Neural cell (in vitro differentiated cells): ENCODE measurements around the gene GRIK2. TPM values are rescaled to one million over a fixed set of nuclear protein-coding genes. Genes with fewer than 3 reads are reported as not detected.

Source experiments
- H2AFZ ChIP-seq: fragments of 200-600, 300-800 bp; sonication (generic), shearing (Covaris generic); 2 replicates; pipeline ENCODE4 v1.6.0; 2014; ENCODE audit warnings: low read depth, mild to moderate bottlenecking, antibody characterized with exemption, low read length, moderate library complexity
- H3F3A ChIP-seq: fragments of 200-600 bp; shearing (Covaris generic); 2 replicates; pipeline ENCODE4 v1.6.1; 2016; ENCODE audit warnings: mild to moderate bottlenecking, moderate library complexity, mixed read lengths, antibody characterized with exemption, low read length; ENCODE audit not compliant: insufficient read depth, poor library complexity, severe bottlenecking
- H3K27ac ChIP-seq: fragments of 200-600, 300-800 bp; sonication (generic), shearing (Covaris generic); 2 replicates; pipeline ENCODE4 v1.5.1; 2014; ENCODE audit warnings: mild to moderate bottlenecking, low read length, moderate library complexity
- H3K27me3 ChIP-seq: fragments of 300-800, 200-600 bp; sonication (generic), shearing (Covaris generic); 2 replicates; pipeline ENCODE4 v1.6.0; 2014; ENCODE audit warnings: mild to moderate bottlenecking, low read depth, low read length, moderate library complexity; ENCODE audit not compliant: insufficient read depth
- H3K36me3 ChIP-seq: fragments of 300-800, 200-600 bp; sonication (generic), shearing (Covaris generic); 2 replicates; pipeline ENCODE4 v1.5.1; 2014; ENCODE audit warnings: mild to moderate bottlenecking, antibody characterized with exemption, low read length, moderate library complexity; ENCODE audit not compliant: insufficient read depth
- H3K4me2 ChIP-seq: fragments of 300-800, 200-600 bp; sonication (generic), shearing (Covaris generic); 2 replicates; pipeline ENCODE4 v1.6.0; 2014; ENCODE audit warnings: mild to moderate bottlenecking, low read length
- H3K4me3 ChIP-seq: fragments of 300-800, 200-600 bp; sonication (generic), shearing (Covaris generic); 2 replicates; pipeline ENCODE4 v1.5.1; 2014; ENCODE audit warnings: mild to moderate bottlenecking, low read length, moderate library complexity
- H3K79me2 ChIP-seq: fragments of 200-600 bp; shearing (Covaris generic); replicated peaks from 2 replicates; pipeline ENCODE4 v1.6.0; 2014; ENCODE audit warnings: mild to moderate bottlenecking, low read length, moderate library complexity; ENCODE audit not compliant: insufficient read depth
- H3K9ac ChIP-seq: fragments of 300-800, 200-600 bp; sonication (generic), shearing (Covaris generic); 2 replicates; pipeline ENCODE4 v1.6.1; 2016; ENCODE audit warnings: mild to moderate bottlenecking, low read length, mixed read lengths
- H3K9me2 ChIP-seq: fragments of 200-600 bp; shearing (Covaris generic); 2 replicates; pipeline ENCODE4 v1.6.1; 2016; ENCODE audit warnings: mild to moderate bottlenecking, low read length, mixed read lengths; ENCODE audit not compliant: insufficient read depth
- H3K9me3 ChIP-seq: fragments of 200-600, 300-800 bp; sonication (generic), shearing (Covaris generic); 2 replicates; pipeline ENCODE4 v1.6.1; 2016; ENCODE audit warnings: mild to moderate bottlenecking, mixed run types, low read length, moderate library complexity, mixed read lengths
- H4K20me1 ChIP-seq: fragments of 200-600 bp; shearing (Covaris generic); 2 replicates; pipeline ENCODE4 v1.6.1; 2016; ENCODE audit warnings: mild to moderate bottlenecking, mixed run types; ENCODE audit not compliant: insufficient read depth
- EZH2 ChIP-seq: fragments of 200-600, 300-800 bp; shearing (Covaris generic), sonication (generic); IDR thresholded peaks from 2 replicates; pipeline ENCODE4 v1.6.1; 2014; ENCODE audit warnings: antibody characterized with exemption, low read length, borderline replicate concordance, mild to moderate bottlenecking; ENCODE audit not compliant: insufficient read depth, poor library complexity, severe bottlenecking
- MXI1 ChIP-seq: fragments of 450-650 bp; conservative IDR thresholded peaks from 2 replicates; pipeline ENCODE4 v1.6.1; 2014; ENCODE audit warnings: antibody characterized with exemption, mild to moderate bottlenecking; ENCODE audit not compliant: poor library complexity, severe bottlenecking
- POLR2AphosphoS5 ChIP-seq: IDR thresholded peaks from 2 replicates; pipeline ENCODE4 v1.6.1; 2012
- RAD21 ChIP-seq: fragments of 450-650 bp; conservative IDR thresholded peaks from 2 replicates; pipeline ENCODE4 v1.6.1; 2014; ENCODE audit warnings: antibody characterized with exemption, mild to moderate bottlenecking, moderate library complexity
- TAF1 ChIP-seq: IDR thresholded peaks from 2 replicates; pipeline ENCODE4 v1.6.1; 2012; ENCODE audit warnings: low read depth
- polyA plus RNA-seq: library from polyadenylated mRNA; depleted of rRNA; stranded (reverse); fragments of >200 nt; gene quantifications from 2 replicates; pipeline ENCODE4 v1.2.3, GENCODE V29; 2014
- TF ChIP-seq, protein P1 (sequence below): fragments of 450-650 bp; IDR thresholded peaks from 2 replicates; pipeline ENCODE4 v1.5.1; 2014; ENCODE audit warnings: antibody characterized with exemption, mild to moderate bottlenecking, moderate library complexity; ENCODE audit not compliant: poor library complexity, severe bottlenecking

Gene GRIK2
- polyA plus RNA-seq, 1 donor from 2014 or later: 106 TPM

DNA sequence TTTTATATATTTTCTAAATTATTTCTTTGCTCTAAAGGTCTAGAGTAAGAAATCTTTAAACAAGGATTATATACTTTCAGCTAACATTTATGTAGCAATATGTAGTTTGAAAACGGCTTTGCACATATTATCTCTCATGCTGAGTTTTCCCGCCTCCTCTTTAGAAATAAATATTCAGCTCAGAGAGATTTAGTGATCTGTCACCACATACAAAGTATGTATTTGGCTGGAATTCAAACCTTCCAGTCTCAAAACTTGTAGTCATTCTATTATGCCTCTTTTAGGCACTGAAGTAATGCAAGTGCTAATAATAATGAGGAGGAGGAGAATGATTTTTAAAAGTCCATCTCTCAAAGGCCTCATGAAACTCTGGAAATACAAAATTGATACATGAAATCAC, 525.0 kb downstream of the GRIK2 start (continued):
- TF ChIP-seq, protein P1, sequence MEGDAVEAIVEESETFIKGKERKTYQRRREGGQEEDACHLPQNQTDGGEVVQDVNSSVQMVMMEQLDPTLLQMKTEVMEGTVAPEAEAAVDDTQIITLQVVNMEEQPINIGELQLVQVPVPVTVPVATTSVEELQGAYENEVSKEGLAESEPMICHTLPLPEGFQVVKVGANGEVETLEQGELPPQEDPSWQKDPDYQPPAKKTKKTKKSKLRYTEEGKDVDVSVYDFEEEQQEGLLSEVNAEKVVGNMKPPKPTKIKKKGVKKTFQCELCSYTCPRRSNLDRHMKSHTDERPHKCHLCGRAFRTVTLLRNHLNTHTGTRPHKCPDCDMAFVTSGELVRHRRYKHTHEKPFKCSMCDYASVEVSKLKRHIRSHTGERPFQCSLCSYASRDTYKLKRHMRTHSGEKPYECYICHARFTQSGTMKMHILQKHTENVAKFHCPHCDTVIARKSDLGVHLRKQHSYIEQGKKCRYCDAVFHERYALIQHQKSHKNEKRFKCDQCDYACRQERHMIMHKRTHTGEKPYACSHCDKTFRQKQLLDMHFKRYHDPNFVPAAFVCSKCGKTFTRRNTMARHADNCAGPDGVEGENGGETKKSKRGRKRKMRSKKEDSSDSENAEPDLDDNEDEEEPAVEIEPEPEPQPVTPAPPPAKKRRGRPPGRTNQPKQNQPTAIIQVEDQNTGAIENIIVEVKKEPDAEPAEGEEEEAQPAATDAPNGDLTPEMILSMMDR: no peak

DNA sequence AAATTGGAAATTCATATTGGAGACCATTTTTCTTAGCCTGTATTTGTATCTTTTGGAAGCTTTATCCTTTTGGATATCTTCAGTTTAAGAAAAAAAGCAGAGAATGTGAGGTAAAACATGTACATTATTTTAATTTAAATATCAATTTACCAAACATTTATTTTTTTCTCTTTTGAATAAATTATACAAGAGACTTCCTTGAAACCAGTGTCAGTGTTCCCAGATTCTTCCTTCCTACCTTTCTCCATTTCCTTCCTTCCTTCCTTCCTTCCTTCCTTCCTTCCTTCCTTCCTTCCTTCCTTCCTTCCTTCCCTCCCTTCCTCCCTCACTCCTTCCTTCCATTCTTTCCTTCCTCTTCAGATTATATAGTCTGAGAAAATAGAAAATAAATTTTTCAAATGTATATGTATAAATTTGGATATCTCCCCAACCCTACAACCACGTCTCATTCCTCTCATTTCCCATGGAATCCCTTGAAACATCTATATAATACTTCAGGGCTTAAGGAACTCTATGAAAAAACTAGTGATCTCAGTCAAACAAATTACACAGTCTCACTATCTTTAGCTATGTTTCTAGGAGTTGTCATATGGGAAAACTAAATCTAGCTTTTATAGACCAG, 528.4 kb downstream of the GRIK2 start:
- no peaks in the 10 kb centered on the region for H4K20me1 ChIP-seq
- no peaks in the 10 kb centered on the region for H3K27me3 ChIP-seq
- H2AFZ ChIP-seq: no peak overlapping the region
- TF ChIP-seq MXI1 (no peak), POLR2AphosphoS5 (no peak)
- TF ChIP-seq, protein P1: no peak
- no peak overlapping the region for H3K4me2 ChIP-seq
- no peaks in the 10 kb centered on the region for H3K9me2 ChIP-seq
- no peaks in the 10 kb centered on the region for H3K9me3 ChIP-seq
- no peaks in the 10 kb centered on the region for H3K36me3 ChIP-seq
- no peaks in the 10 kb centered on the region for H3K79me2 ChIP-seq
- no peak overlapping the region for H3K4me3 ChIP-seq
- H3K9ac ChIP-seq: no peak overlapping the region
- no peaks in the 10 kb centered on the region for H3F3A ChIP-seq
- H3K27ac ChIP-seq: no peak overlapping the region

DNA sequence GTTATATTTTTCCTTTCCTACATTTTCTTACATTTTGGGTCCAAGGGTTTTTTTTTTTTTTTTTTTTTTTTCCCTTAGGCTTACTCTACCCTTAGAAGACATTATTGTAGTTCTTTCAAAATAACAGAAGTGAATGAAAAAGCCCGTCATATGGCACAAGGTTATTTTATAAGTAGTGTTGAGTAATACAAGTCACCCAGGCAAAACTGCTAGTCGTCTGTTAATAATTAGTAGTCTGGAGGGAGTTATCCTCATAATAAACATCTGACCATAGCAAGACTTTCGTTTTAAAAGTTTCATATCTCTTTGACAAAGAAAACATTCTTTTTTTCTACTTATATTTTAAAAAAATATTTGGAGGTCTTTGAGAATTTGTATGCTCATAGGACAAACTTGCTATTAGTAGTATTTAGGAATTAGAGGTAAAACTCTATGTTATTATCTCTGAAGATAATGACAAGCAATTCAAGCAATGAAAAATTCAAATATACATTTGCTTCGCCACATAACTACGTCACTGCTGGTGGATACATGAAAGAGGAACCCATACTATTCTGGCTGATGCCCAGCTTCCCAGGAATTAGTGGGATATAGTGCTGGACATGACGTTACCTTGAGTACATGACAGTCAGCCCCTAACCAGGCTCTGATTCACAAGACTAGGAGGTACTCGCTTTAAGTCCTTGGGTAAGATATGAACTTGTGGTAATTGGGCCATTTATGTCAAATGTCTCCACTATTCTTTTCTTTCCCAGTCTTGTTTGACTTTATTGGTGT, 532.8 kb downstream of the GRIK2 start:
- Histone ChIP-seq H3K27ac (no peak overlapping the region), H2AFZ (no peak overlapping the region), H3K36me3 (no peaks in the 10 kb centered on the region), H3K79me2 (no peaks in the 10 kb centered on the region), H3K9me3 (no peaks in the 10 kb centered on the region), H3K4me3 (no peak overlapping the region), H3F3A (no peaks in the 10 kb centered on the region), H3K4me2 (no peak overlapping the region), H3K27me3 (no peaks in the 10 kb centered on the region), H4K20me1 (no peaks in the 10 kb centered on the region), H3K9me2 (no peaks in the 10 kb centered on the region), H3K9ac (no peak overlapping the region)
- TF ChIP-seq EZH2: no peak
- TF ChIP-seq RAD21: no peak
- no peak for TF ChIP-seq TAF1
- TF ChIP-seq MXI1: no peak
- TF ChIP-seq, protein P1: no peak
